HepG2 (cell line): ENCODE measurements around the gene CSNK2A2. TPM values are rescaled to one million over a fixed set of nuclear protein-coding genes. Genes with fewer than 3 reads are reported as not detected.

Experiments used
- ATAC-seq: fragments of 200-7000 bp; cut with Tn5 transposase; 3 replicates; pipeline ENCODE4 v1.9.1; 2020; ENCODE audit warnings: mild to moderate bottlenecking, moderate library complexity
- BruUV-seq: library from RNA; stranded (reverse); fragments of 400-500 nt; replicated peaks from 2 replicates; lab custom pipeline; 2021; lab: Mats Ljungman, UMichigan
- CTCF ChIA-PET: fragments of 300-600 bp; formaldehyde crosslinking; extraction: SDS; loops from one replicate; lab custom pipeline; 2021; ENCODE audit warnings: low total read pairs, inconsistent platforms, low intra/inter-chr PET ratio; lab: Yijun Ruan, JAX
- POLR2A ChIA-PET: fragments of 350-600 bp; sonication (Branson Sonifier 250); formaldehyde crosslinking; loops from one replicate; lab custom pipeline; 2020; ENCODE audit warnings: antibody characterized with exemption, inconsistent platforms; lab: Yijun Ruan, JAX
- DNase-seq: peaks from one replicate; pipeline ENCODE4 v3.0.0-alpha.2; 2015; ENCODE audit warnings: low spot score
- FAIRE-seq: peaks from 3 replicates; lab custom pipeline; 2011; peaks lifted over from hg19 to GRCh38; lab: Jason Lieb, UNC
- H2AFZ ChIP-seq: one replicate; pipeline ENCODE4 v1.6.1; 2011; ENCODE audit warnings: low read length, inconsistent platforms
- H3K27ac ChIP-seq: fragments of 300-600 bp; 3 replicates; pipeline ENCODE4 v1.8.0; 2011; ENCODE audit warnings: mixed run types, mild to moderate bottlenecking, mixed read lengths, low read length, inconsistent platforms; ENCODE audit not compliant: insufficient read depth; ENCODE audit errors: extremely low read length
- H3K27me3 ChIP-seq, 2 experiments: fragments of 200-600 bp in 1 of 2; 2 replicates in 1 of 2; 3 replicates in 1 of 2; pipeline versions ENCODE4 v1.6.0 to v1.8.0; 2011; ENCODE audit warnings: low read length in 2 of 2, mild to moderate bottlenecking in 2 of 2, moderate library complexity in 2 of 2, inconsistent platforms in 1 of 2; ENCODE audit not compliant: insufficient read depth in 2 of 2, control insufficient read depth in 1 of 2
- H3K36me3 ChIP-seq, 2 experiments: fragments of 200-600 bp in 1 of 2; replicated peaks in 1 of 2; 2 replicates in 1 of 2; 3 replicates in 1 of 2; pipeline versions ENCODE4 v1.5.1 to v1.8.0; 2011; ENCODE audit warnings: low read length in 2 of 2, inconsistent platforms in 1 of 2; ENCODE audit not compliant: insufficient read depth in 2 of 2, control insufficient read depth in 1 of 2
- H3K4me1 ChIP-seq: 2 replicates; pipeline ENCODE4 v1.5.1; 2012; ENCODE audit warnings: low read length, inconsistent platforms; ENCODE audit not compliant: insufficient read depth
- H3K4me2 ChIP-seq: 2 replicates; pipeline ENCODE4 v1.6.0; 2011; ENCODE audit warnings: low read depth, low read length, inconsistent platforms
- H3K4me3 ChIP-seq, 3 experiments: fragments of 200-600 bp in 1 of 3; sonication (generic), shearing (Covaris generic) in 1 of 3; replicated peaks in 1 of 3; 2 replicates each; pipeline ENCODE4 v1.5.1; 2011 to 2016; ENCODE audit warnings: low read length in 3 of 3, inconsistent platforms in 2 of 3, low read depth in 2 of 3, mild to moderate bottlenecking in 2 of 3, control low read depth in 1 of 3, mixed read lengths in 1 of 3; ENCODE audit not compliant: insufficient read depth in 1 of 3
- H3K79me2 ChIP-seq: one replicate; pipeline ENCODE4 v1.6.1; 2011; ENCODE audit warnings: low read length, inconsistent platforms; ENCODE audit not compliant: insufficient read depth
- H3K9ac ChIP-seq: 2 replicates; pipeline ENCODE4 v1.6.0; 2011; ENCODE audit warnings: mild to moderate bottlenecking, low read depth, low read length, inconsistent platforms; ENCODE audit not compliant: insufficient read depth
- H3K9me3 ChIP-seq: 2 replicates; pipeline ENCODE4 v1.5.1; 2012; ENCODE audit warnings: mild to moderate bottlenecking, low read length
- H4K20me1 ChIP-seq: 2 replicates; pipeline ENCODE4 v1.6.0; 2011; ENCODE audit warnings: inconsistent platforms, mild to moderate bottlenecking, low read length, moderate library complexity; ENCODE audit not compliant: insufficient read depth
- FOXA1 ChIP-seq, 2 experiments: fragments of 450-650 bp in 1 of 2; sonication (generic) in 1 of 2; formaldehyde crosslinking in 1 of 2; IDR thresholded peaks; 2 replicates each; pipeline versions ENCODE4 v1.4.0 to v1.6.1; 2016 to 2020; ENCODE audit warnings: missing genetic modification reagents in 1 of 2
- FOXJ3 ChIP-seq: sonication (generic); formaldehyde crosslinking; IDR thresholded peaks from 2 replicates; pipeline ENCODE4 v1.4.0; 2020; ENCODE audit warnings: missing genetic modification reagents, mild to moderate bottlenecking, borderline replicate concordance
- FOXK1 ChIP-seq: sonication (generic); formaldehyde crosslinking; IDR thresholded peaks from 2 replicates; pipeline ENCODE4 v1.4.0; 2020; ENCODE audit warnings: low read depth, missing genetic modification reagents, borderline replicate concordance
- HCFC1 ChIP-seq: fragments of 150-350 bp; IDR thresholded peaks from 2 replicates; pipeline ENCODE4 v1.6.1; 2014; ENCODE audit warnings: low read depth, low read length
- MXD4 ChIP-seq: IDR thresholded peaks from 2 replicates; pipeline ENCODE4 v1.6.1; 2016; ENCODE audit warnings: mild to moderate bottlenecking, missing biosample characterization, missing genetic modification reagents
- NRL ChIP-seq: sonication (generic); formaldehyde crosslinking; IDR thresholded peaks from 2 replicates; pipeline ENCODE4 v1.5.0; 2020; ENCODE audit warnings: missing genetic modification reagents, mild to moderate bottlenecking, moderate library complexity, borderline replicate concordance
- SAP130 ChIP-seq: IDR thresholded peaks from 2 replicates; pipeline ENCODE4 v1.6.1; 2016; ENCODE audit warnings: low read depth
- SIN3B ChIP-seq: fragments of 150-350 bp; IDR thresholded peaks from 2 replicates; pipeline ENCODE4 v1.6.1; 2014; ENCODE audit warnings: low read length
- STAG1 ChIP-seq: sonication (generic); formaldehyde crosslinking; IDR thresholded peaks from 2 replicates; pipeline ENCODE4 v1.4.0; 2020; ENCODE audit warnings: missing genetic modification reagents
- TSC22D2 ChIP-seq: sonication (generic); formaldehyde crosslinking; IDR thresholded peaks from 2 replicates; pipeline ENCODE4 v1.5.1; 2020; ENCODE audit warnings: missing genetic modification reagents, mild to moderate bottlenecking, borderline replicate concordance
- ZNF3 ChIP-seq: IDR thresholded peaks from 2 replicates; pipeline ENCODE4 v1.7.0; 2017; ENCODE audit warnings: inconsistent platforms
- ZNF619 ChIP-seq: sonication (generic); formaldehyde crosslinking; IDR thresholded peaks from 2 replicates; pipeline ENCODE4 v1.4.0; 2020; ENCODE audit warnings: mild to moderate bottlenecking, missing genetic modification reagents
- ZNF652 ChIP-seq: IDR thresholded peaks from 2 replicates; pipeline ENCODE4 v1.6.1; 2016; ENCODE audit warnings: low read depth, borderline replicate concordance
- ZNF670 ChIP-seq: sonication (generic); formaldehyde crosslinking; IDR thresholded peaks from 2 replicates; pipeline ENCODE4 v1.8.0; 2022; ENCODE audit warnings: mild to moderate bottlenecking, missing genetic modification reagents, borderline replicate concordance
- ZNF737 ChIP-seq: sonication (generic); formaldehyde crosslinking; IDR thresholded peaks from 2 replicates; pipeline ENCODE4 v1.5.0; 2020; ENCODE audit warnings: missing genetic modification reagents, mild to moderate bottlenecking, borderline replicate concordance
- ZNF792 ChIP-seq: IDR thresholded peaks from 2 replicates; pipeline ENCODE4 v1.6.1; 2016
- WGBS: methylation state at CpG from one replicate; pipeline ENCODE4 v1.1.6; 2017; ENCODE audit warnings: low lambda C conversion rate; 5-methylcytosine and 5-hydroxymethylcytosine counted together
- in situ Hi-C: cut with HindIII; loops from 2 replicates; pipeline ENCODE4 v1.10.0; 2017; ENCODE audit warnings: low pct_unique_long_range_greater_than_20kb; ENCODE audit not compliant: extremely low pct_ligation_motif_present
- intact Hi-C: fragments of 100-400 bp; cut with micrococcal nuclease; formaldehyde crosslinking; loops from one replicate; pipeline ENCODE4 v1.10.0; 2022; ENCODE audit not compliant: unreplicated experiment
- polyA plus RNA-seq, 8 experiments: library from polyadenylated mRNA; depleted of rRNA in 3 of 8; stranded (reverse) in 7 of 8; unstranded in 1 of 8; fragments of >200 nt; fragmentation: Illumina TruSeq in 4 of 8; extraction: Trizol in 4 of 8; gene quantifications; 2 replicates each; pipeline versions ENCODE4 v1.2.1 to v1.2.3, GENCODE V29; 2011 to 2016; ENCODE audit warnings: low read depth in 4 of 8, missing spikeins in 1 of 8, mixed read lengths in 1 of 8; ENCODE audit not compliant: insufficient read depth in 1 of 8
- total RNA-seq, 5 experiments: library from RNA; depleted of rRNA; stranded (reverse); fragments of >200 nt; fragmentation: Illumina TruSeq; extraction: Trizol; gene quantifications; 2 replicates each; pipeline ENCODE4 v1.2.3, GENCODE V29; 2016; ENCODE audit warnings: low read depth in 1 of 5
- TF ChIP-seq, protein P1 (sequence below): sonication (generic); formaldehyde crosslinking; IDR thresholded peaks from 2 replicates; pipeline ENCODE4 v1.4.0; 2020; ENCODE audit warnings: missing genetic modification reagents
- TF ChIP-seq, protein P2 (sequence below): sonication (generic); formaldehyde crosslinking; IDR thresholded peaks from 2 replicates; pipeline ENCODE4 v1.5.0; 2020; ENCODE audit warnings: mild to moderate bottlenecking, missing genetic modification reagents
- TF ChIP-seq, protein P3 (sequence below): sonication (generic); formaldehyde crosslinking; IDR thresholded peaks from 2 replicates; pipeline ENCODE4 v1.5.0; 2020; ENCODE audit warnings: mild to moderate bottlenecking, missing genetic modification reagents, moderate library complexity

Gene CSNK2A2
- total and polyA plus RNA-seq, 2 of the 13 experiments (the other 11 are each of a cell fraction or from before 2014, with no cell fraction given): 46.4 to 56.9 TPM

DNA sequence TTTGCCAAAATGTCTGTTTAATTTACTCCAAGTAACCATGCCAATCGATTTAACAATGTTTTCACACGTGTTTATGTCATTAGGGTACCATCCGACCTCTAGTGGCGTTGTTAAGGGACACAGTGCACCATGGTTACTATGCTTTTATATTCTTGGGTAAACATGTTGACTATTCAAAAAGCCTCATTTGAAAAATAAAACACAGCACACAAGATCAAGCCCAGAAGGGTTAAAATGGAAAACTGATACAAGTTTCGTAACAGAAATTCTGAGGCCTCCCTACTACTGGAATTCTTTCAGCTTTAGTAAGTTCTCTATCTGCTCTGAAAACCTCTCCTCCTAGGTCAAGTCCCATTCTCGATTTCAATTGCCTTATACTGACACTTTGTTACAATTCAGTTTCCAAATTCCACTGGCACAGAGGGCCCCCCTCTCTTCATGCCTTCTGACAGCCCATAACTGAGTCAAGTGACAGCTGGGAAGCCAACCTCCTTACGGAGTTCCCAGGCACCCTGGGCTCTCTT, 70.8 kb downstream of the CSNK2A2 start:
- peak overlapping the region; percentile 91 for H3K27ac ChIP-seq
- H3K4me3 ChIP-seq: peak overlapping the region; percentile 67 to 95 (median 92)
- POLR2A ChIA-PET: interaction anchor here (6.2 kb wide), 1 partner anchor 102 kb away, joined by 101 read pairs; the partner anchor contains the start of gene MMP15
- H4K20me1 ChIP-seq: peaks cover 50% of the 10 kb centered on the region
- H3K9ac ChIP-seq: peak overlapping the region; percentile 88
- no peak overlapping the region for H2AFZ ChIP-seq
- 0 out of 5 replicates have a peak, but pooled peaks cover 0 to 2% of the 10 kb centered on the region in 2 experiments for H3K36me3 ChIP-seq
- no peaks in the 10 kb centered on the region for H3K9me3 ChIP-seq
- H3K4me1 ChIP-seq: peaks cover 51% of the 10 kb centered on the region
- peak overlapping the region; percentile 93 for H3K4me2 ChIP-seq
- WGBS: 11% methylated on average over 7 of the region's 7 CpGs
- no peaks in the 10 kb centered on the region for H3K27me3 ChIP-seq
- peaks cover 62% of the 10 kb centered on the region for H3K79me2 ChIP-seq
- intact Hi-C loops: no loop called here
- in situ Hi-C loops: loop anchor here (5.0 kb wide), 1 partner anchor 105 kb away; no protein-coding TSS in a partner anchor
- DNase-seq (peak; percentile 49), FAIRE-seq (peak; percentile 28), ATAC-seq (no peak; the same call in 2 of the 3 replicates)
- CTCF ChIA-PET: interaction anchor here (1.7 kb wide), 1 partner anchor 106 kb away, joined by 4 read pairs; no protein-coding TSS in a partner anchor
- no TSS peak for BruUV-seq
- peak; percentile 82; the same call in 1 of the 2 replicates for TF ChIP-seq MXD4
- TF ChIP-seq ZNF670: no peak
- TF ChIP-seq, protein P1, sequence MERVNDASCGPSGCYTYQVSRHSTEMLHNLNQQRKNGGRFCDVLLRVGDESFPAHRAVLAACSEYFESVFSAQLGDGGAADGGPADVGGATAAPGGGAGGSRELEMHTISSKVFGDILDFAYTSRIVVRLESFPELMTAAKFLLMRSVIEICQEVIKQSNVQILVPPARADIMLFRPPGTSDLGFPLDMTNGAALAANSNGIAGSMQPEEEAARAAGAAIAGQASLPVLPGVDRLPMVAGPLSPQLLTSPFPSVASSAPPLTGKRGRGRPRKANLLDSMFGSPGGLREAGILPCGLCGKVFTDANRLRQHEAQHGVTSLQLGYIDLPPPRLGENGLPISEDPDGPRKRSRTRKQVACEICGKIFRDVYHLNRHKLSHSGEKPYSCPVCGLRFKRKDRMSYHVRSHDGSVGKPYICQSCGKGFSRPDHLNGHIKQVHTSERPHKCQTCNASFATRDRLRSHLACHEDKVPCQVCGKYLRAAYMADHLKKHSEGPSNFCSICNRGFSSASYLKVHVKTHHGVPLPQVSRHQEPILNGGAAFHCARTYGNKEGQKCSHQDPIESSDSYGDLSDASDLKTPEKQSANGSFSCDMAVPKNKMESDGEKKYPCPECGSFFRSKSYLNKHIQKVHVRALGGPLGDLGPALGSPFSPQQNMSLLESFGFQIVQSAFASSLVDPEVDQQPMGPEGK (CRISPR knock-in tag): no peak
- TF ChIP-seq SIN3B: peak; percentile 47; the same call in 1 of the 2 replicates
- TF ChIP-seq HCFC1: peak; percentile 22; the same call in 1 of the 2 replicates
- peak; percentile 31; the same call in 1 of the 2 replicates for TF ChIP-seq STAG1 (CRISPR knock-in tag)
- TF ChIP-seq FOXJ3: 0 out of 2 replicates have a peak, but pooled peaks have one; percentile 10
- peak; percentile 63; the same call in 1 of the 2 replicates for TF ChIP-seq FOXK1
- TF ChIP-seq ZNF652 (CRISPR knock-in tag): peak; percentile 60; the same call in 1 of the 2 replicates
- TF ChIP-seq, protein P2, sequence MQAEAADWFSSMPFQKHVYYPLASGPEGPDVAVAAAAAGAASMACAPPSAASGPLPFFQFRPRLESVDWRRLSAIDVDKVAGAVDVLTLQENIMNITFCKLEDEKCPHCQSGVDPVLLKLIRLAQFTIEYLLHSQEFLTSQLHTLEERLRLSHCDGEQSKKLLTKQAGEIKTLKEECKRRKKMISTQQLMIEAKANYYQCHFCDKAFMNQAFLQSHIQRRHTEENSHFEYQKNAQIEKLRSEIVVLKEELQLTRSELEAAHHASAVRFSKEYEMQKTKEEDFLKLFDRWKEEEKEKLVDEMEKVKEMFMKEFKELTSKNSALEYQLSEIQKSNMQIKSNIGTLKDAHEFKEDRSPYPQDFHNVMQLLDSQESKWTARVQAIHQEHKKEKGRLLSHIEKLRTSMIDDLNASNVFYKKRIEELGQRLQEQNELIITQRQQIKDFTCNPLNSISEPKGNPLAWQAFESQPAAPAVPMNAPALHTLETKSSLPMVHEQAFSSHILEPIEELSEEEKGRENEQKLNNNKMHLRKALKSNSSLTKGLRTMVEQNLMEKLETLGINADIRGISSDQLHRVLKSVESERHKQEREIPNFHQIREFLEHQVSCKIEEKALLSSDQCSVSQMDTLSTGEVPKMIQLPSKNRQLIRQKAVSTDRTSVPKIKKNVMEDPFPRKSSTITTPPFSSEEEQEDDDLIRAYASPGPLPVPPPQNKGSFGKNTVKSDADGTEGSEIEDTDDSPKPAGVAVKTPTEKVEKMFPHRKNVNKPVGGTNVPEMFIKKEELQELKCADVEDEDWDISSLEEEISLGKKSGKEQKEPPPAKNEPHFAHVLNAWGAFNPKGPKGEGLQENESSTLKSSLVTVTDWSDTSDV (CRISPR knock-in tag): no peak
- 0 out of 2 replicates have a peak, but pooled peaks have one; percentile 41 for TF ChIP-seq TSC22D2 (CRISPR knock-in tag)
- TF ChIP-seq FOXA1 (IDR thresholded peaks at IDR 0.05): no peak
- peak; percentile 72 for TF ChIP-seq FOXA1 (CRISPR knock-in tag; IDR thresholded peaks at IDR 0.05)
- TF ChIP-seq, protein P3, sequence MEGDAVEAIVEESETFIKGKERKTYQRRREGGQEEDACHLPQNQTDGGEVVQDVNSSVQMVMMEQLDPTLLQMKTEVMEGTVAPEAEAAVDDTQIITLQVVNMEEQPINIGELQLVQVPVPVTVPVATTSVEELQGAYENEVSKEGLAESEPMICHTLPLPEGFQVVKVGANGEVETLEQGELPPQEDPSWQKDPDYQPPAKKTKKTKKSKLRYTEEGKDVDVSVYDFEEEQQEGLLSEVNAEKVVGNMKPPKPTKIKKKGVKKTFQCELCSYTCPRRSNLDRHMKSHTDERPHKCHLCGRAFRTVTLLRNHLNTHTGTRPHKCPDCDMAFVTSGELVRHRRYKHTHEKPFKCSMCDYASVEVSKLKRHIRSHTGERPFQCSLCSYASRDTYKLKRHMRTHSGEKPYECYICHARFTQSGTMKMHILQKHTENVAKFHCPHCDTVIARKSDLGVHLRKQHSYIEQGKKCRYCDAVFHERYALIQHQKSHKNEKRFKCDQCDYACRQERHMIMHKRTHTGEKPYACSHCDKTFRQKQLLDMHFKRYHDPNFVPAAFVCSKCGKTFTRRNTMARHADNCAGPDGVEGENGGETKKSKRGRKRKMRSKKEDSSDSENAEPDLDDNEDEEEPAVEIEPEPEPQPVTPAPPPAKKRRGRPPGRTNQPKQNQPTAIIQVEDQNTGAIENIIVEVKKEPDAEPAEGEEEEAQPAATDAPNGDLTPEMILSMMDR (CRISPR knock-in tag): peak; percentile 56
- TF ChIP-seq ZNF619 (CRISPR knock-in tag): no peak
- no peak for TF ChIP-seq ZNF3 (CRISPR knock-in tag)
- TF ChIP-seq SAP130 (CRISPR knock-in tag): peak; percentile 90
- no peak for TF ChIP-seq ZNF737 (CRISPR knock-in tag)
- no peak for TF ChIP-seq NRL
- 0 out of 2 replicates have a peak, but pooled peaks have one; percentile 11 for TF ChIP-seq ZNF792
